Left kidney (tissue), 2 donors: Measurements from ENCODE around the gene UTF1. TPM values are rescaled to one million over a fixed set of nuclear protein-coding genes. Genes with fewer than 3 reads are reported as not detected.
A peak's percentile ranks its signal among the peaks of the same experiment; 100 is the strongest.
"Not testable (repeated sequence)": the region's sequence is repeated elsewhere in the genome, so short reads cannot be mapped to it uniquely, and the experiment has no call there.

Source experiments
- DNase-seq: peaks from one replicate; pipeline ENCODE4 v3.0.0-alpha.2; 2013
- polyA plus RNA-seq: library from polyadenylated mRNA; unstranded; fragments of 120-200 nt; gene quantifications from one replicate; pipeline ENCODE4 v1.2.1, GENCODE V29; 2013; ENCODE audit not compliant: insufficient read length

Gene UTF1
- polyA plus RNA-seq, 1 donor, result not detected

DNA sequence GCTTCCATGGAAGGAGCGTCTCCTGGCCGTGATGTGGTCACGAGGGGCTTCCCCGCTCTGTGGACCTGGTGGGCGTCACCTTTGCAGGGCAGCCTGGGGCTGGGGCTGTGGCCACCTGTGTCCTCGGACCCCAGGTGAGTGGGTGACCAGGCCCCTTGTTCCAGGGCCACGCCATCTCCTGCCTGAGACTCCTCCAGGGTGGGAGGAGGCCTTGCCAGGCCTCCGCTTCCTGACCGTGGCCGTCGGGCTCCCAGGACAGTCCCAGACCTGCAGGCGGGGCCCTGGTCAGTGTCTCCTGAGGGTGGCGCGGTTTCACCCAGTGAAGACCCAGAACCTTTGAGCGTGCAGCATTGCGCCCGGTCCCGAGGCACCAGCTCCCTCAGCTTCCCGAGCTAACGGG is 20.4 kb upstream of the UTF1 start:
- no peak for DNase-seq

DNA sequence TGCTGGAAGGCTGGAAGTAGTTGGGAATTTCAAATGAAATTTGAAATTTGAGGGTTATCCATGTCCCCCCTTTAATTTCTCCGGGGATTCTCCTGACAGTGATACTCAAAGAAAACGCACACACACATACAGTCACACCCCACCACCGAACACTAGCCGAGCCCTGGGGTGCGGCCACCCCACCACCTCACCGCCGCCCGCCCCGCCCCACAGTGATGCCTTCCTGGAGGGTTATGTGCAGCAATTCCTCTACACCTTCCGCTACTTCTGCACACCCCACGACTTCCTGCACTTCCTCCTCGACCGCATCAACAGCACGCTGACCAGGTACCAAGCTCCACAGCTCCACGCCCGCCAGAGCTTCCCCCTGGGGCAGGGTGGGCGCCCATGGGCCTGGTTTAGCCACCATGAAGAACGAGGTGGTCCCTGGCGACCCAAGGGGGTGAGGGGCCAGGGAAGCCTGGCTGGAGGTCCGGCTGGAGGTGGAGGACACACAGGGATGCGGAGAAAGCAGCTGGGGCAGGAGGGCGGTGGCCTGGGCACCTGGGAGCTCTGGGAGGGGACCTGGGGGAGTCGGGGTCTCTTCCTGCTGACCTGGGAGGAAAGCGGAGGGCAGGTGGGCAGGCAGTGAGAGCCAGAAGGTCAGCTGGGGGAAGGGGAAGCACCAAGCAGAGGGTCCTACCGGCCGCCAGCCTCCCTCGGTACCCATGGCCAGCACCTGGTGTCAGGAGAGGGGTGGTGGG is 19.4 kb upstream of the UTF1 start:
- no peak for DNase-seq

DNA sequence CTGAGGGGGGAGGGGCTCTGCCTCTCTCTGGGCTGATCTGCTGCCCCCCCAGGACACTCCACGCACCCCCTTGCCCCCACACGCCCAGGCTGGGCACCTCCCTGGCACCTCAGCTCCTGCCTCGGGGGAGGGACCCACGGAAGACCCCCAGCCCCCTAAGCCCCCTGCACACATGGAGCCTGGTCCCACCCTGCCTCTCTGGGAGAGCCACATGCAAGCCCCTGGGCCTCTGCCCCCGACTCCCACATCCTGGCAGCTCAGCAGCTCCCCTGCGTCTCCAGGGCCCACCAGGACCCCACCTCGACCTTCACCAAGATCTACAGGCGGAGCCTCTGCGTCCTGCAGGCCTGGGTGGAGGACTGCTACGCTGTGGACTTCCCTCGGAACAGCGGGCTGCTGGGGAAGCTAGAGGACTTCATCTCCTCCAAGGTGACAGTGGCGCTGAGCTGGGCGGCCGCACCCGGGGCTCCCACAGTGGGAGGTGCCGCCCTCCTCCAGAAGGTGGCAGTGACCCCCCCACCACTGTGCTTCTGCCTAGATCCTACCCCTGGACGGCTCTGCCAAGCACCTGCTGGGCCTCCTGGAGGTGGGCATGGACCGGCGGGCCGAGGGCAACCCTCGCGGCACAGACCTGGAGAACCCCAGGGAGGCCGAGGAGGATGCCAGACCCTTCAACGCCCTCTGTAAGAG is 18.7 kb upstream of the UTF1 start:
- no peak for DNase-seq

DNA sequence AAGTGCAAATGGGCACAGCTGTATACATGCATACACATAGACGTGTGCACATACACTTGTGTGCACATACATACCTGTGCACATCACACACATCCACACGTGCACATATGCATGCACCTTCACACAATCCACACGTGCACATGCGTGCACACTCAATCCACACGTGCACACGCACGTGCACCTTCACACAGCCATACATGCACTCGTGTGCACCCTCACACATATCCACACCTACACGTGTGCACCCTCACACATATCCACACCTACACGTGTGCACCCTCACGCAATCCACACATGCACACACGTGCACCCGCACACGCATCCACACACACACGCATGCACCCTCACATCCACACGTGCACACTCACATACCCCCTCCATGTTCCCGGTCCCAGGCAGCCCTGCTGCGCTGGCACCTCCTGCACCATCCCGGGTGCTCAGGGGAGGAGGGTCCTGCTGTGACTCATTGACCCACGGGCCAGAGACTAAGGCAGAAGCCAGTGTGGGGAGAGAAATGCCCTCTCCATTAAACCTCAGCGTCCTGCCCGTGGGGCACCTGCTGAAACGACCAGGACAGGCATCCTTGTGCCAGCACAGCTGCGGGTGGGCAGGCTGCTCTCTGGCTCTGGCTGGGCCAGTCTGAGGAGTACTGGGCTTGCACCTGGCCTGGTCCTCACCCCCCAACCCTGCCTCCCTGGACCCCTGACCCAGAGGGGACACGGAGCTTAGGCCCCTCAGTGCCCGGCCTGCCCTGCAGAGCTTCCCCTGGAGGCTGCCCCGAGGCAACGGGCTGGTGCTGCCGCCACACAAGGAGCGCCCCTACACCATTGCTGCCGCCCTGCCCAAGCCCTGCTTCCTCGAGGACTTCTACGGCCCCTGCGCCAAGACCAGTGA is 17.8 kb upstream of the UTF1 start:
- DNase-seq, result no peak

DNA sequence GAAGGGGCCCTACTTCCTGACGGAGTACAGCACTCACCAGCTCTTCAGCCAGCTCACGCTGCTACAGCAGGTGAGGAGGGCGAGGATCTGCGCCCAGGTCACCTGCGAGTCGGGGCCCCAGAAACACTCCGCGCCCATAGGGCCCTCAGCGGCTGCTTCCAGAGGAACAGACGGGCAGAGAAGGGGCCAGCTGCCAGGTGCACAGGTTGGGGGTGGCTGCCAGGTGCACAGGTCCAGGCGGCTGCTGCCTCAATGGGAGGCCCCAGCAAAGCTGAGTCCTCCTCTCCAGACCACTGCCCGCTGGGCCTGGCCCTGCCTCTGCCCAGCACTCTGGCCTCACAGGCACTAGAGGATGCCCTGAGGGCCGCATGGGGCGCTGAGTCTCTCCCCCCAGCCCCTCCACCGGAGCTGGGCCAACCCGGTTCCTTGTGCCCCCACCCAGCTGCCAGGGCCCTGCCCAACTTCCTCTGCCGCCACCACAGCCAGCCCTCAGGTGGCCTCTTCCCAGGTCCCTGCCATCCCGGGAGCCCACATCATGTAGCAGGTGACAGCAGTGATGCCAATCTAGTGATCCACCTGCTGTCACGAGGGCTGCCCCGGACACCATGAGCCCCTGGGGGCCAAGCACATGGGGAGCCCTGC is 17.0 kb upstream of the UTF1 start:
- DNase-seq, result no peak

DNA sequence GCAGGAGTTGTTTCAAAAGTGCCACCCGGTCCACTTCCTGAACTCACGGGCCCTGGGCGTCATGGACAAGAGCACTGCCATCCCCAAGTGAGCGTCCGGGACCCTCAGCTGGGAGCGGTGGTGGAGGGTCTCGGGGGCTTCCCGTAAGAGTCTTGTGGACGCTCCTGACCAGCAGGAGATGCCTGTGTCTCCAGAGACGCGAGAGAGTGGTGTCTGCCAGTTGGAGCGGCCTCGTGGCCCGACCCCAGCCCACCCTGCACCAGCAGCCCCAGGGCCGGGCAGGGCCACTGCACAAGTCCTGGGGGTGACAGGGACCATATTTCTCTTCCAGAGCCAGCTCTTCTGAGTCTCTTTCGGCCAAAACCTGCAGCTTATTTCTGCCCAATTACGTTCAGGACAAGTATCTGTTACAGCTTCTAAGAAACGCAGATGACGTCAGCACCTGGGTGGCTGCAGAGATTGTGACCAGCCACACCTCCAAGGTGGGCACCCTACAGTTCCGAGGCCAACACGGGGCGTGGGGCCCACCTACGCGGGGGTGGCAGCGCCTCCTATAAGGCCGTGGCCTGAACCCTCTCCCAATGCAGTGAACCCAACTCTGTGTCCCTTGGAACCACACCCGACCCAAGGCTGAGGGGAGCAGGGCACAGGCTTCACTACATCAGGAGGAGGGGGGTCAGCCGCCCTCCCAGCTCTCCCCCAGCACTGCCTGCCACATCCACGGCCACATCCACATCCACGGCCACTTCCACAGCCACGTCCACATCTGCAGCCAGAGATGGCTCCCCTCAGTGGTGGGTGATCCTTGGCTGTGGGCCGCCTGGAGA is 16.2 kb upstream of the UTF1 start:
- DNase-seq, result no peak

DNA sequence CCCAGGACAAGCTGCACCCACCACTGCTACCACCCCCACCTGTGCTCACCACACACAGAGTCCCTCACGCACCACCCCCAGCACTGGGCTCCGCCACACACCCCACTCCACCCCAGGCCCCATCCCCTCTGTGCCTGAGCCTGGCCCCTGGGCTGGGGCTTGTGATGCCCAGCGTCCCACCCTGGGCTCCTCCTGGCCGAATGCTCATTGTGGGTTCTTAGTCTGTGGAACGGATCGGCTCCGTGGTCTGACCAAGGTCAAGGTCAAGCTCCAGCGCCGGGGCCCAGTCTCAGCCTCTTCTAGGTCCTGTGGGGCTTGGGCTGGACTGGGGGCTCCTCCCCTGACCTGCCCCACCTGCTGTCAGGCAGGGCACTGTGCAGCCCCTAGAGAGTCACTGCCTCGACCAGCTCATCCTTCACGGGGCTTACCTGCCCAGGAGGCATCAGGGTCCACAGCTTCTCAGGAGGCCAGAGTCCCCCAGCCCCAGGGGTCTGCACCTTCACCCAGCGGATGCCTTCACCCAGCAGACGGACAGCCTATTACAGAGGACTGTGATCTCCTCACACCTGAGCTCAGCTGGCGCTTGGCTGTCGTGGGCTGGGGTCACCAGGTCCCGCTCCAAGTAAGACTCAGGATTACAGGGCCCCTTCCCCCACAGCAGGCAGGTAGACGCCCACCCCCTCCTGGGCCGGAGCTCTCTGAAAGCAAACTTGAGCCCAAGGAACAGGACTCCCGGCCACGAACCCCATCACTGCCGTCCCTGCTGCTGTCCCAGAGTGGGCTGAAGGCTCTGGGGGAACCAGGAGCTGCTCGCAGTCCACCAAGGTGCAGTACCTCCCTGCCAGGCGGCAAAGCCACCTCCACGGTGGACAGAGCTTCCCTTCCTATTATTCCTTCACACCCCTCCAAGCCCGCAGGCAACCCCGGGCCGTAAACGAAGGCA is 15.3 kb upstream of the UTF1 start:
- no peak for DNase-seq

DNA sequence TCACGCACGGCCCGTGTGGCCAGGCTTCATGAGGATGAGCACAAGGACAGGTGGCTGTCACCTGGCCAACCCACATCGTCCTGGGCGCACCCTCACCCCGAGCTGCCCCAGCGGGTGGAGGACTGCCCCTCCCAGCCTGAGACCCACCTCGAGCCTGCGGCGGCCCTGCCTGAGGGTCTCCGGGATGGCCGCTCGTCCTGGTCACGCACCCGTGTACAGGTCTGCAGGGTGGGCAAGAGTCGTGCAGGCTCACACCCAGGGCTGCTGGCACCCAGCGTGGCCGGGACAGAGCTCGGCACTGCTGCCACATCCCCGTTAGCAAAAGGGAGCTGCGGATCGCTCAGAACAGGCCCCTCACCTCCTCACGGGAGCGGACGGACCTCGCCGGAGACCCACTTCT is 14.4 kb upstream of the UTF1 start:
- no peak for DNase-seq

DNA sequence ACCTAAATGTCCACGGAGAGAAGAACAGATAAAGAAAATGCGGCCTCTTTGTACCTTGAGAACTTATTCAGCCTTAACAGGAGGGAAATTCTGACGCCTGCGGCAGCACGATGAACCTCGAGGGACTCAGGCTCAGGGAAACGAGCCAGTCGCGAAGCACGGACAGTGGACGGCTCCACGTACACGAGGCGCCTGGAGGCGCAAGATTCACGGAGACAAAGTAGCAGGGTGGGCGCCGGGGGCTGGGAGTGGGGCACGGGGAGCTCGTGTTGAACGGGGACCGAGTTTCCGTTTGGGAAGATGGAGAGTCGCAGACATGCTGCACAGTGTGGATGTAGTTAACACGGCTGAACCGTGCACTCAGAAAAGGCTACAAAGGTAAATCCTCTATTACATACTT is 13.2 kb upstream of the UTF1 start:
- no peak for DNase-seq

DNA sequence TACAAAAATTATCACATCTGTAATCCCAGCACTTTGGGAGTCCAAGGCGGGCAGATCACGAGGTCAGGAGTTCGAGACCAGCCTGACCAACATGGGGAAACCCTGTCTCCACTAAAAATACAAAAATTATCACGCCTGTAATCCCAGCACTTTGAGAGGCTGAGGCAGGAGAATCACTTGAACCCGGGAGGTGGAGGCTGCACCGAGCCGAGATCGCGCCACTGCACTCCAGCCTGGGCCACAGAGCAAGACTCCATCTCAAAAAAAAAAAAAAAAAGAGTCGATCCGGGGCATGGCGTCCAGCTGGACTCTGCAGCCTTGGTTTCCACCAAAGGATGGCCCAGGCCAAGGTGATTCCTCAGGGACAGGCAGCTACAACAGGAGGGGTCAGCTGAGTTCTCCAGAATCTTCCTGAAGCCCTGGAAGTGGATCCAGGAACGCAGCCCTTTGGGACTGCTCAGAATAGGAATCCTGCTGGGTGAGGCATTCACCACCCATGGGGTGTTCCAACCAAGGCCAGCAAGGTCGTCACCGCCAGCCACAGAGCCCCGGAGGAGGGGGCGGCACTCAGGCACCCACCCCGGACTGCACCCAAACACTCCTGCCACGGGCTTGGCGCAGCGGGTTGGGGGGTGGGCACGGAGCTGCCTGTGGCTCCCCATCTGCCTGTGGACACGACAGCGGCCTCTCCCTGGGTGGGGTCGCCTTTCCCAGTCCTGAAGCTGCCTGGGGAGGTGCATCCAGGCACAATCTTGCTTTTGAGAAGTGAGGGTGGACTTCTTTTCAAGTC is 12.0 kb upstream of the UTF1 start:
- no peak for DNase-seq

DNA sequence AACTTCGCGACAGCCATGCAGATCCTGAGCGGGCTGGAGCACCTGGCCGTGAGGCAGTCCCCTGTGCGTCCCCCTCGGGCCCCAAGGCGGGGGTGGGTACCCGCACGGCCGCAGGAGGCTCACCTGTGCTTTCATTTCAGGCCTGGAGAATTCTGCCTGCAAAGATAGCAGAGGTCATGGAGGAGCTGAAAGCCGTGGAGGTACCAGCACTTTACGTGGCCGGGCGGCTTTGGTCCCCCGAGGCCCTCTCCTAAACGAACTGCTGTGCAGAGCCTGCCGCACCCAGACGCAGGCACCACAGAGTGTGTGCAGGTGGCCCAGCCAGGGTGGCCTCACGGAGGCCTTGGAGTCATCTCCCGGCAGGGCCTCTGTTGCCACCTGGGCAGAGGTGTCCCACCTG is 11.1 kb upstream of the UTF1 start:
- no peak for DNase-seq

DNA sequence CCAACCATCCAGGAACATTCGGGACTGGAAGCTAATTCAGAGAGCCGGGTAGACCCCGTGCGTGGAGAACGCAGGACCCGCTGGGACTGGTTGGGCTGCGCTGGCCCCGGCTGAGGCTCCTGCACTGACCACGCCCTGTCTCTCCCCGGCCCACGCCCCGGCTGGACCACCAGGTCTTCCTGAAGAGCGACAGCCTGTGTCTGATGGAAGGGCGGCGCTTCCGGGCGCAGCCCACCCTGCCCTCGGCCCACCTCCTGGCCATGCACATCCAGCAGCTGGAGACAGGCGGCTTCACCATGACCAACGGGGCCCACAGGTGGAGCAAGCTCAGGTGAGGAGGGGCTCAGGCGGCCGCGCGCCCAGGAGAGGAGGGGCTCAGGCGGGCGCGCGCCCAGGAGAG is 10.2 kb upstream of the UTF1 start:
- DNase-seq, result peak; percentile 57

DNA sequence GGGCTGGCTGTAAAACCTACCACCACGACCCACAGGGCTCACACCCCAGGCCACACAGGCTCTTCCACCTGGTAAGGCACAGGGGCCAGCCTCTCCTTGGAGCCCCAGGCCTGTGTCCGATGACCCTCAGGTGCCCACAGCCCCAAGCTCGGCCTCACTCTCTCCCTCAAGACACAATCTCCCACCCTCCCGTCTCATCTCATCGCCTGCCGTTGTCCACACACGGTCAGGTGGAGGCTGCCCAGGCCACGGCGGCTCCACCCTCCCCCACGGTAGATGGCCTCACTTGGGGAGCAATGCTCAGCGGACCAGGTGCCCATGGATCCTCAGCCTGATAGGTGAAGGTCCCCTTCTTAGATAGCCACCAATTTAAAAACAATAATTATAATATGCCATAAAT is 8.7 kb upstream of the UTF1 start:
- DNase-seq, result no peak

DNA sequence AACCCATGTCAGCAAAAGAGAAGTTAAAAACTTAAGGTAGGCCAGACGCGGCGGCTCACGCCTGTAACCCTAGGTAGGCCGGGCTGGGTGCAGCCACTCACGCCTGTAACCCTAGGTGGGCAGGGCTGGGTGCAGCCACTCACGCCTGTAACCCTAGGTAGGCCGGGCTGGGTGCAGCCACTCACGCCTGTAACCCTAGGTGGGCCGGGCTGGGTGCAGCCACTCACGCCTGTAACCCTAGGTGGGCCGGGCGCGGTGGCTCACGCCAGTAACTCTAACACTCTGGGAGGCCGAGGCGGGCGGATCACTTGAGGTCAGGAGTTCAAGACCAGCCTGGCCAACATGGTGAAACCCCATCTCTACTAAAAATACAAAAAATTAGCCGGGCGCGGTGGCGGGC is 8.3 kb upstream of the UTF1 start:
- DNase-seq, result not testable (repeated sequence)

DNA sequence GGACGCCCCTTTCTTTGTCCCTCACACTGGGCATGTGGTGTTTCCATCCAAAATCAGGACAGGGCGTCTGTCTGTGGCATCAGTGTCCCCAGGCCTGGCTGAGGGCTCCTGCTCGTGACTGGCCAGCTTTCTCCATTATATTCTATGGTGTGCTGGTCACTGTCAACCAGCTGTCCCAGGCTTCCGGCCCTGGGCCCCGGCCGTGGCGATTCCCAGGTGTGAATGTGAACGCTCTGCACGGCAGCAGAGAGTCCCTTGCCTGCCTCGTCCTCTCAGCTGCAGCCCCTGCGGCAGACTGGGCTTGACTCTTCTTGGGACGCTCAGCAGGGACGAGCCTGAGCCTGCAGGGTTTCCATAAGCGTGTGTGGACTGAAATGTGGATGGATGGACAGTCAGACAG is 5.9 kb upstream of the UTF1 start:
- no peak for DNase-seq

DNA sequence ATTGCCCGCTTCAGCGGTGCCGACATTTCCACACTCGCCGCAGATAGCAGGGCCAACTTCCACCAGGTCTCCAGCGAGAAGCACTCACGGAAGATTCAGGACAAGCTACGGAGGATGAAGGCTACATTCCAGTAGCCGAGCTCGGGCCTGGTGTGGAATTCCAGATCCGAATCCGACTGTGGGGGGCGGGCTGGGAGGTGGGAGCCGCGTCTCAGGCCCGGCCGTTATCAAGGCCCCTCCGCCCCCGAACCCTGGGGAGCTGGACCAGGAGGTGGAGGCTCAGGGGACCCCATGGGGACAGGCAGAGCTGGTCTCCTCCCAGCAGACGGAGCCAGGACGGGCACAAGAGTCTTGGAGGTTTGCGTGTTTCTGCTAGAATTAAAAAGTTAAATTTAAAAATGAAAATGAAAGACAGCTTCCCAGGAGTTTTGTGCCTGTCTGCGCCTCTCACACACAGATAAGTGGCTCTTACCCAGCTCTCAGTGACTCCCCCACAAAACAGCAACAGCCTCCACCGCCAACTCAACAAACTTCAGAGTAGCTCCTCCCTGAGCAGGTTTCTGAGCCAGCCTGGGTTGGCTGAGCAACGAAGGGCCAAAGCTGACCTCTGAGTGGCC is 5.2 kb upstream of the UTF1 start:
- DNase-seq, result peak; percentile 61

DNA sequence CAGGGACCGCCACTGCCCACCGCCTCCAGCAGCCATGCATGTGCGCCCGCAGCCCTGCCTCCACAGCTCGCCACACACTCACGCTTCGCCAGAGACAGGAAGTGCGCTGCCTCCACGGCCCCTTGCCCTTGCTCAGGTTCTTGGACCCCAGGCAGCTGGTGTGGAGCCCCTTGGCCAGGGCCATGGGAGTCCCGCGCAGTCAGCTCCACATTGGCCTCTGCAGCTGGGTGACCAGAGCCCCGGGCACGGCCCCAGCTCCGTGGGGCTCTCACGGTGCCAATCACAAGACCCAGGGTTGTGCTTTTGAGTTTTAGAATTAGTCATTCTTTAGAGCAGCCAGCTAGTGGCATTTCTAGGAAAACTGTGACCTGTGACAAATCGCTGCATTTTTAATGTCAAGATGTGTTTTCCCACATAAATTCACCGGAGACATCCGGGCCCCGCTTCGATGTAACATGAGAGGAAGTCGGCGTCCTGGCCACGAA is 4.3 kb upstream of the UTF1 start:
- DNase-seq, result no peak

DNA sequence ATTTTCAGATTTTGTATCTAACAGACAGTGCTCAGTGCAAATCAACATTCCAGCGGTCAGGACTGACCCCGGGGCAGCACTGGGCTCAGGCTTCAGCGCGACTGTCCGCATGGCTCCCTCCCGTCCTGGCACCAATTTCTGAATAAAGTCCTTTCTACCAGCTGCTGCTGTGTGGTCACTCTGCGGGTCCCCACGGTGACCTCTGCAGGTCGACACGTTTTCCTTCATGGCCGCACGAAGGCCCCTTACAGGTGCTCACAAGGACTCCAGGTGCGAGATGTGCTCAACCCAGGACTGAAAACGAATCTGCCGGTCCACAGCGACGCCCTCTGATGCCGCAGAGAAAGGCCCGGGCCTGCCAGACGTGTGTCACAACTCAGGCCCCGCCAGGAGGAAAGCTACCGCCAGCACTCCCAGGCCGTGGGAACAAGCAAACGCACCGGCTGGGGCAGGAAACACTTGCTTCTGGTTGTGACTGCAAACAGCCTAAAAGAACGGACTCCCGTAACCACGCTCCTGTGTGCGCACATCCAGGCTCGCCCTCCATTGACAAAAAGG is 3.7 kb upstream of the UTF1 start:
- DNase-seq, result no peak

DNA sequence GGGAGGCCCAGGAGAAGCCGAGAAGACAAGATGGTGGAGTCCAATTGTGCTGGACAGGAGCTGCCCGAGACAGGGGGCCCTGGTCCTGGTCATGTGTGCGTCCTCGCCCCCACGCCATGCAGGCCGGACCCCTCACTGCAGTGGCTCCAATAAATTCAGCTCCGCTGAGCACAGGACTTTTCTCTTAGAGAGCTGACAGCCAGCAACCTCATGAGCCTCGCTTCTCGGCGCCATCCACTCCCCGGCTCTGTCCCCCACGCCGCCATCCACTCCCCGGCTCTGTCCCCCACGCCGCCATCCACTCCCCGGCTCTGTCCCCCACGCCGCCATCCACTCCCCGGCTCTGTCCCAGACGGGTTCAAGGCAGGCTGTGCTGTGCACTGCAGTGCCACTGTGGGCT is 2.8 kb upstream of the UTF1 start:
- no peak for DNase-seq
